Muscle layer of duodenum (tissue), 2 donors: Measurements from ENCODE around the gene C1orf35.

ENCODE experiments used
- H3K27ac ChIP-seq: one replicate; pipeline ENCODE4 v1.7.0; 2013; ENCODE audit warnings: mild to moderate bottlenecking, low read length
- H3K27me3 ChIP-seq: one replicate; pipeline ENCODE4 v1.7.0; 2013; ENCODE audit warnings: low read depth, mild to moderate bottlenecking, control low read depth, low read length
- H3K36me3 ChIP-seq, 2 donors: one replicate each; pipeline ENCODE4 v1.7.0; 2013; ENCODE audit warnings: low read length in 2 of 2, control low read depth in 1 of 2, mild to moderate bottlenecking in 1 of 2; ENCODE audit not compliant: insufficient read depth in 2 of 2, control insufficient read depth in 1 of 2
- H3K4me1 ChIP-seq, 2 donors: one replicate each; pipeline ENCODE4 v1.7.0; 2013; ENCODE audit warnings: low read length in 2 of 2, mild to moderate bottlenecking in 2 of 2, control low read depth in 1 of 2, moderate library complexity in 1 of 2; ENCODE audit not compliant: insufficient read depth in 2 of 2, control insufficient read depth in 1 of 2
- H3K4me3 ChIP-seq, 2 donors: one replicate each; pipeline ENCODE4 v1.7.0; 2013; ENCODE audit warnings: low read length in 2 of 2, low read depth in 1 of 2, mild to moderate bottlenecking in 1 of 2
- H3K9me3 ChIP-seq, 2 donors: one replicate each; pipeline ENCODE4 v1.7.0; 2013; ENCODE audit warnings: low read length in 2 of 2, control low read depth in 1 of 2, mild to moderate bottlenecking in 1 of 2; ENCODE audit not compliant: control insufficient read depth in 1 of 2
- donor health status: healthy.

C1orf35 gene

DNA sequence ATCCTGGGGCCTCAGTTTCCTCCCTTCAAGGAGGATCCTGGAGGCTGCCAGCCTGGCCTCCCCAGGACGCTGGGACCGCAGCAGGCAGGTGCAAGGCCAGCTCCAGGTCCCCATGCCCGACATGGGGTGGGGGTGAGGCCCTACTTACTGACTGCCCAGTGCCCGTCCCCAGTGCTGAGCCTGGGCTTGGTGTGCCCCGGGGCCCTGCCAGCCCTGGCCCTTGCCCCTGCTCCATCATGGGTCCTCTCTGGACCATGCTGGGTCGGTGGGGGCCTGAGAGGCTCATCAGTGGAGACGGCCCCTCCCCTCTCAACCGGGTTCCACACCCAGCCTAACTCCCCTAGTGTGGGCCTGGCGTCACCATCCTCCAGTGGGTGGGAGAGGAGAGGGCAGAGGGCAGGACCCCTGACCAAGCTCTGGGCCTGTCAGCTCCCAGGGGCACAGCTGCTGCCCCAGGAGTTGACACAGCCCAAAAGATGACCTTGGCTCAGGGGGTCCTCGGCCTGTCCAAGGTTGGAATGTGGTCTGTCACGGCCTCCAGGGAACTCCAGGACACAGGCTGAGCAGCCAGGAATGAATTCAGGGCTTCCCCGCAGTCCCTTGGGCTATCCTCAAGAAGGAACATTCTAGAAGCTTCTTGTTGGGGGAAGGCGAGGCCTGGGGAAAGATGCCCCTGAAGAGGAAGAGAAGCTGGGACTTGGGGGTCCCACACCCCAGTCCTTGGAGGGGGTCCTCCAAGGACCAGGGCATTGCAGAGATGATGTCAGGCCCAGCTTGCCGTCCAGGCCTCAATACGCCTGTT lies 38.2 kb downstream of the C1orf35 start:
- H3K27me3 ChIP-seq, result peaks cover 47% of the 10 kb centered on the region
- no peaks in the 10 kb centered on the region for H3K9me3 ChIP-seq
- H3K27ac ChIP-seq, result no peak overlapping the region
- H3K4me3 ChIP-seq, result no peak overlapping the region
- no peaks in the 10 kb centered on the region for H3K36me3 ChIP-seq
- peaks cover 4 to 12% of the 10 kb centered on the region in 2 donors for H3K4me1 ChIP-seq

DNA sequence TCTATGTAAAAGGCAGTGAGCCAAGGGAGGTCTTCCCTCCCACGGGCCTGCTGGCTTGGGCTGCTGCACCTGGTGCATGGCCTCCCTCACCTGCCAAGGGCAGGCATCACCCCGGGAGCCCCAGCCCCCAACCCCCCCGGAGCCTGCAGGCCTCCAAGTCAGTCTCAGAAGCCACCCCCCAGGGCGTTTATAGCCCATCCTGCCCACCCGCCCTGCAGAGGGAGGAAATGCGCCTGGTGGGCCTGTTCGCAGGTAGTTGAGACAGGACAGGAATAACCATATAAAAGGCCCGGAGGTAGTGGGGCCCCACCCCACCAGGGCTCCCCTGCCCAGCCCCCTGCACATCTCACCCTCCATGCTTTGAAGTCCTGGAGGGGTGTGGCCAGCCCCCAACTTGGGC lies 38.8 kb downstream of the C1orf35 start:
- Histone ChIP-seq H3K27ac (no peak overlapping the region), H3K4me3 (no peak overlapping the region), H3K27me3 (peaks cover 53% of the 10 kb centered on the region), H3K4me1 (peaks cover 4 to 18% of the 10 kb centered on the region in 2 donors), H3K36me3 (no peaks in the 10 kb centered on the region), H3K9me3 (no peaks in the 10 kb centered on the region)

DNA sequence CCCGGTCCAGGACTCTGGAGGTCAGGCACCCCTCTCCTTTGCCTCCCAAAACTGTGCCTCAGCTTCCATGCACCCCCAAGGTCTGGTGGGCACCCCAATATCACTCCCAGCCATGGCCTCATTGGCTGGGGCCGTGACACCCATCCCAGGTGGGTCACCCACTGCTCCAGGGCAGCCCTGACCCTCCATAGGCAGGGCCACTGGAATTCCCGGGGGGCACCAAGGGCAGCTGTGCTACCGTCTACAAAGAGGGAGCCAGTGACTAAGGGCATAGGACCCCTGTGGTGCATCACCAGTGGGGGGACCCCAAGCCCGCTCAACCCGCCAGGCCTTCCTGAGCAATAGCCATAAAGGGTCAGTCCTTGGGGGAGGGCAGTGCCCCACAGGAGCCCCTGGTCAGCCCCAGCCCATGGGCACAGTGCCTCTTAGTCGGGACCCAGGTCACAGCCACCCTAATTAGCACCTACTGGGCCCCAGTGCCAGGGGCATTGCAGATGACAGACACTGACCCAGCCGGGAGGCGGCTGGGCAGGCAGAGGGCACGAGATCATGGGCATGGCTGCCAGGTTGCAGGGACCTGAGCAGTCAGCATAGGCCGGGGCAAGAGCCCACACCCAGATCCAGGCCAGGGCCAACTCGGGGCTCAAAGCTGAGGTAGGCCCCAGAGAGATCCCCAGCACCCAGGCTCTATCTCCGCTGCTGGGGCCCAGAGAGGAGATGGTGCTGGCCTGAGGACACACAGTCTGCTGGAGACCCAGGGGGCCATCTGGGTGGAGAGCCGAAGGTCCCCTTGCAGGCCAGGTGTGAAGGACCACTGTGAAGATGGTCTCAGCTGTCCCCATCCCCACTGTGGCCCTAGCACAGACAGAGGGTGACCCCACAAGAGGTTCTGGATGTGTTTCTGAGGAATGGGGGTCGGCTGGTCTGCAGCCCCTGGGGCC lies 39.6 kb downstream of the C1orf35 start:
- Histone ChIP-seq H3K4me3 (no peak overlapping the region), H3K36me3 (no peaks in the 10 kb centered on the region), H3K27ac (no peak overlapping the region), H3K9me3 (no peaks in the 10 kb centered on the region), H3K27me3 (peaks cover 59% of the 10 kb centered on the region), H3K4me1 (peaks cover 4 to 22% of the 10 kb centered on the region in 2 donors)

GRCh38 chr1:228062812-228063211 lies 40.3 kb downstream of the C1orf35 start:
- Histone ChIP-seq H3K27ac (no peak overlapping the region), H3K27me3 (peaks cover 62% of the 10 kb centered on the region), H3K9me3 (no peaks in the 10 kb centered on the region), H3K4me3 (no peak overlapping the region), H3K4me1 (peaks cover 4 to 22% of the 10 kb centered on the region in 2 donors), H3K36me3 (no peaks in the 10 kb centered on the region)

DNA sequence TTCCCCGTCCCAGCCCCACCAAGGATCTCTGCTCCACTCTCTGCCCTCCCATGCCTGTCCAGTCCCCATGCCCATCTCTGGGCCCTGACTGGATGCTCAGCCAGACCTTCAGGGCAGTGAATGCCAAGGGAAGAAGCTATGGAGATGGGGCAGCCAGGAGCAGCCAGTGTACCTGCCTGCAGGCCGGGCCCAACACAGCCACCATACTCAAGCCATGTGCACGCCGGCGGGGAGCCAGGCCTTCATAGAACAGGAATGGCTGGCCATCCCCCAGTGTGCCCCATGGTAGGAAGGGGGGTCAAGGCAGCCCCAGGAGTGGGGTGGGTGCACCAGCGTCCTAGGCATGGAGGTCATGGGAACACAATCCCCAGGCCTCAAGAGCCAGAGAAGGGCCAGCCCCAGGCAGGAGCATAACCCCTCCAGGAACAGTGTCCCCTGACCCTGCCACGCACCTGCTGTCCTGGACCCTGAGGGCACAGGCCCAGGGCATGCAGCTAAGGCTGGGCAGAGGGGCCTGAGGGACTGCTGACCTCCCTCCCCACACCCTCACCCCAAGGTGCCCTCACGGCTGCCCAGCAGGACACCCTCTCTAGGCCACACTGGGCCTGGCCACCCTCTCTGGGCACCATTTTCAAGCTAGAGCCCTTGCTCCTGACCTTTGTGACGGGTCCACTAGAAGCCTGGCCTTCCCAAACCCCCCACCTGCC lies 40.9 kb downstream of the C1orf35 start:
- Histone ChIP-seq H3K4me1 (peaks cover 4 to 22% of the 10 kb centered on the region in 2 donors), H3K4me3 (no peak overlapping the region), H3K27ac (no peak overlapping the region), H3K27me3 (peaks cover 59% of the 10 kb centered on the region), H3K9me3 (no peaks in the 10 kb centered on the region), H3K36me3 (no peaks in the 10 kb centered on the region)

GRCh38 chr1:228061411-228062084 lies 41.6 kb downstream of the C1orf35 start:
- no peak overlapping the region for H3K27ac ChIP-seq
- peaks cover 4 to 22% of the 10 kb centered on the region in 2 donors for H3K4me1 ChIP-seq
- H3K36me3 ChIP-seq, result no peaks in the 10 kb centered on the region
- H3K27me3 ChIP-seq, result peaks cover 57% of the 10 kb centered on the region
- no peaks in the 10 kb centered on the region for H3K9me3 ChIP-seq
- H3K4me3 ChIP-seq, result no peak overlapping the region

GRCh38 chr1:228060458-228061190 lies 42.5 kb downstream of the C1orf35 start:
- Histone ChIP-seq H3K27me3 (peaks cover 54% of the 10 kb centered on the region), H3K9me3 (no peaks in the 10 kb centered on the region), H3K4me3 (peak overlapping the region in 1 of 2 donors; percentile 44), H3K27ac (no peak overlapping the region), H3K4me1 (peaks cover 4 to 22% of the 10 kb centered on the region in 2 donors), H3K36me3 (no peaks in the 10 kb centered on the region)

- H3K4me1 ChIP-seq, result peaks cover 4 to 22% of the 10 kb centered on the region in 2 donors
- peaks cover 47% of the 10 kb centered on the region for H3K27me3 ChIP-seq
- H3K4me3 ChIP-seq, result peak overlapping the region; percentile 30 to 44
- no peaks in the 10 kb centered on the region for H3K36me3 ChIP-seq
- H3K27ac ChIP-seq, result no peak overlapping the region
- H3K9me3 ChIP-seq, result no peaks in the 10 kb centered on the region
Observed at GRCh38 chr1:228059634-228060457, 43.3 kb downstream of the C1orf35 start.

- H3K36me3 ChIP-seq, result no peaks in the 10 kb centered on the region
- peaks cover 47% of the 10 kb centered on the region for H3K27me3 ChIP-seq
- no peak overlapping the region for H3K27ac ChIP-seq
- H3K4me1 ChIP-seq, result peaks cover 4 to 22% of the 10 kb centered on the region in 2 donors
- peak overlapping the region in 1 of 2 donors; percentile 44 for H3K4me3 ChIP-seq
- H3K9me3 ChIP-seq, result no peaks in the 10 kb centered on the region
Observed at GRCh38 chr1:228058949-228059633, 44.0 kb downstream of the C1orf35 start.
